Mesendoderm (in vitro differentiated cells): Measurements from ENCODE around the gene CASP8.
"Not testable (repeated sequence)": the region's sequence is repeated elsewhere in the genome, so short reads cannot be mapped to it uniquely, and the experiment has no call there.

Experiments
- DNase-seq: peaks from one replicate; pipeline ENCODE4 v3.0.0; 2013
- H2AK5ac ChIP-seq: 2 replicates; pipeline ENCODE4 v1.6.1; 2013; ENCODE audit warnings: low read length, inconsistent platforms
- H2BK120ac ChIP-seq: 2 replicates; pipeline ENCODE4 v1.6.1; 2013; ENCODE audit warnings: low read depth, mild to moderate bottlenecking, low read length, moderate library complexity, mixed read lengths
- H2BK15ac ChIP-seq: replicated peaks from 2 replicates; pipeline ENCODE4 v1.6.1; 2013; ENCODE audit warnings: low read depth, mild to moderate bottlenecking, moderate library complexity
- H2BK5ac ChIP-seq: 2 replicates; pipeline ENCODE4 v1.6.1; 2013; ENCODE audit warnings: low read length, inconsistent platforms
- H3K18ac ChIP-seq: 2 replicates; pipeline ENCODE4 v1.6.1; 2013; ENCODE audit warnings: mild to moderate bottlenecking, low read length, mixed read lengths
- H3K23ac ChIP-seq: one replicate; pipeline ENCODE4 v1.6.1; 2013; ENCODE audit warnings: low read length
- H3K27ac ChIP-seq: 2 replicates; pipeline ENCODE4 v1.5.1; 2013; ENCODE audit warnings: low read depth, mild to moderate bottlenecking, inconsistent platforms, low read length, moderate library complexity
- H3K27me3 ChIP-seq: 2 replicates; pipeline ENCODE4 v1.6.1; 2013; ENCODE audit warnings: low read length, control low read depth, mild to moderate bottlenecking, inconsistent platforms; ENCODE audit not compliant: insufficient read depth, poor library complexity
- H3K36me3 ChIP-seq: 2 replicates; pipeline ENCODE4 v1.6.1; 2013; ENCODE audit warnings: low read length, inconsistent platforms; ENCODE audit not compliant: control insufficient read depth, insufficient read depth
- H3K4ac ChIP-seq: one replicate; pipeline ENCODE4 v1.6.1; 2013; ENCODE audit warnings: low read depth, mild to moderate bottlenecking, low read length, moderate library complexity
- H3K4me1 ChIP-seq: 2 replicates; pipeline ENCODE4 v1.6.1; 2013; ENCODE audit warnings: low read depth, low read length, inconsistent platforms; ENCODE audit not compliant: control insufficient read depth
- H3K4me2 ChIP-seq: 2 replicates; pipeline ENCODE4 v1.6.1; 2013; ENCODE audit warnings: low read length
- H3K4me3 ChIP-seq: 2 replicates; pipeline ENCODE4 v1.5.1; 2013; ENCODE audit warnings: mild to moderate bottlenecking, low read length
- H3K56ac ChIP-seq: one replicate; pipeline ENCODE4 v1.6.1; 2013; ENCODE audit warnings: low read length
- H3K79me1 ChIP-seq: 2 replicates; pipeline ENCODE4 v1.6.1; 2013; ENCODE audit warnings: low read length, inconsistent platforms
- H3K79me2 ChIP-seq: 2 replicates; pipeline ENCODE4 v1.6.1; 2013; ENCODE audit warnings: mild to moderate bottlenecking, low read length; ENCODE audit not compliant: control insufficient read depth, insufficient read depth
- H3K9ac ChIP-seq: 2 replicates; pipeline ENCODE4 v1.6.1; 2013; ENCODE audit warnings: low read length, inconsistent platforms
- H4K5ac ChIP-seq: one replicate; pipeline ENCODE4 v1.6.1; 2013; ENCODE audit warnings: low read length
- H4K8ac ChIP-seq: one replicate; pipeline ENCODE4 v1.6.1; 2013; ENCODE audit warnings: low read depth, mild to moderate bottlenecking, control low read depth, low read length, moderate library complexity
- WGBS: extraction: QIAGEN DNeasy Blood & Tissue Kit; methylation state at CpG from one replicate; pipeline ENCODE4 v1.1.7; 2013; ENCODE audit warnings: low lambda C conversion rate, missing lambda C conversion rate; ENCODE audit not compliant: insufficient coverage; ENCODE audit errors: extremely low coverage; 5-methylcytosine and 5-hydroxymethylcytosine counted together

CASP8 gene

GRCh38 chr2:201290457-201291148, 30.3 kb downstream of the CASP8 start:
- H3K4me2 ChIP-seq, H3K27me3 ChIP-seq, H4K5ac ChIP-seq, H3K79me2 ChIP-seq, H3K27ac ChIP-seq, H4K8ac ChIP-seq, H3K36me3 ChIP-seq, H2BK15ac ChIP-seq, H3K9ac ChIP-seq, H3K79me1 ChIP-seq, H3K4me1 ChIP-seq, H3K18ac ChIP-seq, H3K4ac ChIP-seq, H3K23ac ChIP-seq, DNase-seq, H2AK5ac ChIP-seq, H3K4me3 ChIP-seq, H2BK120ac ChIP-seq, H2BK5ac ChIP-seq, H3K56ac ChIP-seq: not testable (repeated sequence)
- WGBS = no CpG with 5 or more reads among the region's 15 CpGs

GRCh38 chr2:201298462-201299052, 38.2 kb downstream of the CASP8 start:
- Histone ChIP-seq H4K5ac (no peak overlapping the region), H3K18ac (no peak overlapping the region), H3K79me1 (no peaks in the 10 kb centered on the region), H2BK5ac (no peak overlapping the region), H3K9ac (no peak overlapping the region), H3K27ac (no peak overlapping the region), H3K4me1 (no peaks in the 10 kb centered on the region), H3K36me3 (no peaks in the 10 kb centered on the region), H2BK15ac (no peak overlapping the region), H4K8ac (no peak overlapping the region), H3K56ac (no peak overlapping the region), H3K4me2 (no peak overlapping the region), H3K4ac (no peak overlapping the region), H3K79me2 (no peaks in the 10 kb centered on the region), H3K23ac (no peak overlapping the region), H2BK120ac (no peak overlapping the region), H2AK5ac (no peak overlapping the region), H3K27me3 (no peaks in the 10 kb centered on the region), H3K4me3 (no peak overlapping the region)
- no peak for DNase-seq
- no CpG with 5 or more reads among the region's 3 CpGs for WGBS

DNA sequence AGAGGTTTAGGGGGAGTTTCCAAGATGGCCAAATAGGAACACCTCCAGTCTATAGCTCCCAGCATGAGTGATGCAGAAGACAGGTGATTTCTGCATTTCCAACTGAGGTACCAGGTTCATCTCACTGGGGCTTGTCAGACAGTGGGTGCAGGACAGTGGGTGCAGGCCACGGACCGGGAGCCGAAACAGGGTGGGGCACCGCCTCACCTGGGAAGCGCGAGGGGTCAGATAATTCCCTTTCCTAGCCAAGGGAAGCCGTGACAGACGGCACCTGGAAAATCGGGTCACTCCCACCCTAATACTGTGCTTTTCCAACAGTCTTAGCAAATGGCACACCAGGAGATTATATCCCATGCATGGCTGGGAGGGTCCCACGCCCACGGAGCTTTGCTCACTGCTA, 39.6 kb downstream of the CASP8 start:
- H3K9ac ChIP-seq, H4K5ac ChIP-seq, H3K27me3 ChIP-seq, H3K4me1 ChIP-seq, H3K4me3 ChIP-seq, H3K4me2 ChIP-seq, H3K27ac ChIP-seq, H2BK15ac ChIP-seq, H2BK120ac ChIP-seq, DNase-seq, H3K4ac ChIP-seq, H3K23ac ChIP-seq, H2AK5ac ChIP-seq, H3K79me1 ChIP-seq, H3K18ac ChIP-seq, H3K79me2 ChIP-seq, H2BK5ac ChIP-seq, H4K8ac ChIP-seq, H3K36me3 ChIP-seq, H3K56ac ChIP-seq: not testable (repeated sequence)
- no CpG with 5 or more reads among the region's 11 CpGs for WGBS

GRCh38 chr2:201307876-201308275, 47.5 kb downstream of the CASP8 start:
- Histone ChIP-seq H3K4me3 (no peak overlapping the region), H3K4me1 (no peaks in the 10 kb centered on the region), H3K18ac (no peak overlapping the region), H4K5ac (no peak overlapping the region), H3K79me1 (no peaks in the 10 kb centered on the region), H2BK5ac (no peak overlapping the region), H2AK5ac (no peak overlapping the region), H3K9ac (no peak overlapping the region), H3K79me2 (no peaks in the 10 kb centered on the region), H3K36me3 (no peaks in the 10 kb centered on the region), H3K56ac (no peak overlapping the region), H3K27ac (no peak overlapping the region), H4K8ac (no peak overlapping the region), H3K4me2 (no peak overlapping the region), H3K4ac (no peak overlapping the region), H3K27me3 (no peaks in the 10 kb centered on the region), H3K23ac (no peak overlapping the region), H2BK15ac (no peak overlapping the region), H2BK120ac (no peak overlapping the region)
- no CpG with 5 or more reads among the region's 3 CpGs for WGBS
- DNase-seq = no peak

GRCh38 chr2:201308914-201309313, 48.6 kb downstream of the CASP8 start:
- H3K27ac ChIP-seq = no peak overlapping the region
- H3K4me2 ChIP-seq = no peak overlapping the region
- no peak overlapping the region for H3K23ac ChIP-seq
- no peak overlapping the region for H3K9ac ChIP-seq
- no peak overlapping the region for H2BK120ac ChIP-seq
- H3K4ac ChIP-seq = no peak overlapping the region
- no peak overlapping the region for H3K56ac ChIP-seq
- no peak overlapping the region for H2BK15ac ChIP-seq
- H2AK5ac ChIP-seq = no peak overlapping the region
- H3K18ac ChIP-seq = no peak overlapping the region
- H3K36me3 ChIP-seq = no peaks in the 10 kb centered on the region
- no peak overlapping the region for H2BK5ac ChIP-seq
- no peaks in the 10 kb centered on the region for H3K27me3 ChIP-seq
- no peak overlapping the region for H4K5ac ChIP-seq
- H3K79me1 ChIP-seq = no peaks in the 10 kb centered on the region
- DNase-seq = no peak
- no peak overlapping the region for H3K4me3 ChIP-seq
- no peak overlapping the region for H4K8ac ChIP-seq
- no CpG with 5 or more reads among the region's 3 CpGs for WGBS
- no peaks in the 10 kb centered on the region for H3K4me1 ChIP-seq
- no peaks in the 10 kb centered on the region for H3K79me2 ChIP-seq

DNA sequence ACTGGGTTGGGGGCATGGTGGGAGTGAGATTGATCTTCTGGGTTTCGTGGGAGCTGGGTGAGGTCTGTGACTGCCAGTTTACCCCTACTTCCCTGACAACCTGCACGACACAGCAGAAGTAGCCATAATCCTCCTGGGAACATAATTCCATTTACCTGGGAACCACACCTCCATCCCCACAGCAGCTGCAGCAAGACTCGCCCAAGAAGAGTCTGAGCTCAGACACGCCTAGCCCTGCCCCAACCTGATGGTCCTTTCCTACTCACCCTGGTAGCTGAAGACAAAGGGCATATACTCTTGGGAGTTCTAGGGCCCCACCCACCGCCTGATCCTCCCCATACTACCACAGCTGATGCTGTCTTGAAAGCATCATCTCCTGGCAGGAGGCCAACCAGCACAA, 53.0 kb downstream of the CASP8 start:
- no peaks in the 10 kb centered on the region for H3K4me1 ChIP-seq
- no peak overlapping the region for H3K23ac ChIP-seq
- no peak overlapping the region for H3K18ac ChIP-seq
- H2BK120ac ChIP-seq = no peak overlapping the region
- no peaks in the 10 kb centered on the region for H3K79me2 ChIP-seq
- H3K36me3 ChIP-seq = no peaks in the 10 kb centered on the region
- no peak for DNase-seq
- H2BK15ac ChIP-seq = no peak overlapping the region
- H4K8ac ChIP-seq = no peak overlapping the region
- H2AK5ac ChIP-seq = no peak overlapping the region
- H3K4ac ChIP-seq = no peak overlapping the region
- no peak overlapping the region for H3K4me3 ChIP-seq
- no peak overlapping the region for H2BK5ac ChIP-seq
- H3K56ac ChIP-seq = no peak overlapping the region
- H4K5ac ChIP-seq = no peak overlapping the region
- H3K27me3 ChIP-seq = no peaks in the 10 kb centered on the region
- WGBS = no CpG with 5 or more reads among the region's 5 CpGs
- no peak overlapping the region for H3K27ac ChIP-seq
- no peaks in the 10 kb centered on the region for H3K79me1 ChIP-seq
- H3K4me2 ChIP-seq = no peak overlapping the region
- H3K9ac ChIP-seq = no peak overlapping the region
